GM12874 (cell line): ENCODE data around the gene TAS1R2.

Source experiments
- CTCF ChIP-seq: IDR thresholded peaks from 2 replicates; pipeline ENCODE4 v1.5.1; 2011; ENCODE audit warnings: low read depth, mild to moderate bottlenecking, control low read depth, low read length, moderate library complexity; ENCODE audit not compliant: insufficient read depth

The TAS1R2 gene

GRCh38 chr1:18852501-18852900 lies 7.0 kb downstream of the TAS1R2 start:
- no peak for TF ChIP-seq CTCF

- TF ChIP-seq CTCF: no peak
Measured at GRCh38 chr1:18849261-18849711, 10.2 kb downstream of the TAS1R2 start.

GRCh38 chr1:18840145-18840544 lies 19.3 kb downstream of the TAS1R2 start:
- TF ChIP-seq CTCF: no peak

- TF ChIP-seq CTCF: no peak
Measured at GRCh38 chr1:18836654-18837053, 22.8 kb downstream of the TAS1R2 start.

- TF ChIP-seq CTCF: no peak
Measured at GRCh38 chr1:18831656-18832055, 27.8 kb downstream of the TAS1R2 start.

- no peak for TF ChIP-seq CTCF
Measured at GRCh38 chr1:18830596-18830995, 28.9 kb downstream of the TAS1R2 start.

- TF ChIP-seq CTCF: no peak
Measured at GRCh38 chr1:18829671-18830070, 29.8 kb downstream of the TAS1R2 start.

GRCh38 chr1:18828224-18828623 lies 31.2 kb downstream of the TAS1R2 start:
- TF ChIP-seq CTCF: no peak
